ENCODE results near the gene NELFCD. TPM values are rescaled to one million over a fixed set of nuclear protein-coding genes. Genes with fewer than 3 reads are reported as not detected.

Gene NELFCD
- total RNA-seq, 4 donors from 2014 or later, result 37.8 to 44.3 (median 40.9) TPM

DNA sequence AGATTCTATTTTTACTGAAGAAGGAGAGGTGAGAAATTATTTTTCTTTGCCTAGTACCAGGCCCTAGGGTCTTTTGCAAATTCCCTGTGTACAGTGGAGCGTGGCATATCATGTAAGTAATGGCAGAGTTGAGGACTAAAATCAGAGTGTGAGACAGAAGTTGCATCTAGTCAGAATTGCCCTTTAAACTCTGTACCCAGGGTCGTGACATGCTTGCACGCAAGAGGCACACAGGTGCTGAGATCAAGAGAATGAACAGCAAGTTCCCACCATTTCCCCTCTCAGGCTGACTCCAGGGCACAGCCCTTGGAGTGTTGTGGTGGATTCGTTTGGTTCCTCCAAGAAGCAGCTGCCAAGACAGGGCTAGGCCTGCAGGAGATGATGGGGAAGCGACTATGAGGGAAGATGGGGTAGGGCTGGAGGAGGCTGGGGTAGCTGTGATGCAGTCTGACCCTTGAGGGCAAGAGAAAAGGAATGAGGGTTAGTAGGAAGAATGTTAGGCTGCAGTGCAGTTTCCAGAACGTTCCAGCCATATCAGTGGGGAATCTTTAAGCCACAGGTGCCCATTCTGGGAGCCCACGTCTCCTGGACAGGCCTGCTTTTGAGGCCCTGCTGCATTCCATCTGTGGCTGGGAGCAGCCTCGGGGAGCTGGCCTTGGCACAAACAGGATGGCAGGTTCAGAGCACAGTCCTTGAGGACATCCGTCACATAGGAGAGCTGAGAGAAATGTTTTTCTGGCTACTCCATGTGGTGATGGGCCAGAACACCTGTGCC lies 6.9 kb downstream of the NELFCD start:
- in situ Hi-C loops (cut with MboI; ENCODE audit: low sequenced_read_pairs in 4 of 4), result loop anchor here (10.0 to 25.0 kb wide), 3 partner anchors 47 to 103 kb away; partner anchors contain the start of gene ATP5F1E (in 2 of the 4)
- no peak for DNase-seq

DNA sequence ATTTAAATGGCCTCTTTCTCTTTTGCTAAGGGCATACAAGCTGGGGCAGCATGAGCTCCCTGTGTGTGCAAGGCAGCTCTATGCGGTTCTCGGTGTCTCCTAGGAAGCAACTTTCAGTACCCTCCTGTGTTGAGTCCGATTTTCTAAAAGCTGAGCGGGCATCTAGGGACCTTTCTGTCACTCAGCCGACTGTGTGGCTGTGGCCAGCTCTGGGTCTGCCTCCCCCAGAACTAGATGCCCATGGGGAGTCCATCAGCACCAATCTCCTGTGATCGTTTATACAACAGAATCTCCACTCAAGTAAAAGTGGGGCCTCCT lies 7.5 kb downstream of the NELFCD start:
- no peak overlapping the region for H3K27ac ChIP-seq
- H3K4me3 ChIP-seq, result no peak overlapping the region
- H3K36me3 ChIP-seq, result peaks cover 0 to 74% of the 10 kb centered on the region in 2 donors
- no peak for TF ChIP-seq POLR2A (IDR thresholded peaks at IDR 0.05)
- TF ChIP-seq, protein P1, sequence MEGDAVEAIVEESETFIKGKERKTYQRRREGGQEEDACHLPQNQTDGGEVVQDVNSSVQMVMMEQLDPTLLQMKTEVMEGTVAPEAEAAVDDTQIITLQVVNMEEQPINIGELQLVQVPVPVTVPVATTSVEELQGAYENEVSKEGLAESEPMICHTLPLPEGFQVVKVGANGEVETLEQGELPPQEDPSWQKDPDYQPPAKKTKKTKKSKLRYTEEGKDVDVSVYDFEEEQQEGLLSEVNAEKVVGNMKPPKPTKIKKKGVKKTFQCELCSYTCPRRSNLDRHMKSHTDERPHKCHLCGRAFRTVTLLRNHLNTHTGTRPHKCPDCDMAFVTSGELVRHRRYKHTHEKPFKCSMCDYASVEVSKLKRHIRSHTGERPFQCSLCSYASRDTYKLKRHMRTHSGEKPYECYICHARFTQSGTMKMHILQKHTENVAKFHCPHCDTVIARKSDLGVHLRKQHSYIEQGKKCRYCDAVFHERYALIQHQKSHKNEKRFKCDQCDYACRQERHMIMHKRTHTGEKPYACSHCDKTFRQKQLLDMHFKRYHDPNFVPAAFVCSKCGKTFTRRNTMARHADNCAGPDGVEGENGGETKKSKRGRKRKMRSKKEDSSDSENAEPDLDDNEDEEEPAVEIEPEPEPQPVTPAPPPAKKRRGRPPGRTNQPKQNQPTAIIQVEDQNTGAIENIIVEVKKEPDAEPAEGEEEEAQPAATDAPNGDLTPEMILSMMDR (IDR thresholded peaks at IDR 0.05 in 4 of 5, conservative IDR thresholded peaks at IDR 0.05 in 1 of 5), result no peak
- intact Hi-C loops (cut with DNase I; ENCODE audit: low total_unique reads) (loop anchor here (10.0 kb wide), 1 partner anchor 334 kb away; the partner anchor contains the start of gene STX16), in situ Hi-C loops (cut with MboI; ENCODE audit: low sequenced_read_pairs in 4 of 4) (loop anchor here (10.0 to 25.0 kb wide), 3 partner anchors 46 to 104 kb away; partner anchors contain the start of gene ATP5F1E (in 2 of the 4))
- DNase-seq, result no peak
- no peaks in the 10 kb centered on the region for H3K27me3 ChIP-seq
- H3K4me1 ChIP-seq, result peaks cover 19 to 31% of the 10 kb centered on the region in 2 donors
- H3K9me3 ChIP-seq, result no peaks in the 10 kb centered on the region
- no peak for ATAC-seq

More for the DNA sequence above, 6.9 kb downstream of the NELFCD start:
- TF ChIP-seq POLR2A (IDR thresholded peaks at IDR 0.05), result no peak
- TF ChIP-seq, protein P1 (IDR thresholded peaks at IDR 0.05 in 4 of 5, conservative IDR thresholded peaks at IDR 0.05 in 1 of 5), result no peak
- Histone ChIP-seq H3K27ac (no peak overlapping the region), H3K36me3 (peaks cover 0 to 69% of the 10 kb centered on the region in 2 donors), H3K4me3 (no peak overlapping the region), H3K27me3 (no peaks in the 10 kb centered on the region), H3K9me3 (no peaks in the 10 kb centered on the region), H3K4me1 (peaks cover 19 to 32% of the 10 kb centered on the region in 2 donors)
- no peak for ATAC-seq
- intact Hi-C loops (cut with DNase I; ENCODE audit: low total_unique reads), result loop anchor here (10.0 kb wide), 1 partner anchor 333 kb away; the partner anchor contains the start of gene STX16

DNA sequence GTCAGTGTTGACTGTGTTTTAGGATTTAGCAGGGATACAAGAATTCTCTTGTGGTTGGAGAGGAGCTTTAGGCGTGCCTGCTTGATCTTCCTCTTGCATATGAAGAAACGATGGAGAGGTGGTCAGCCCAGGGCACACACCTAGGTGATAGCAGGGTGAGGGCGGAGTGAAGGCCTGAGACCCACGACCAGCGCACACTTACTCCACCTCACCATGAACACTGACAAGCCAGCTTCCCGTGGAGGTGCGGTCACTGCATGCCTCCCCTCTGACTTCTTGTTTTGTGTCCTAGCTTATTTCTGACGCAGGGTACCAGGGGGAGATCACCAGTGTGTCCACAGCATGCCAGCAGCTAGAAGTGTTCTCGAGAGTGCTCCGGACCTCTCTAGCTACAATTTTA lies 8.1 kb downstream of the NELFCD start:
- Histone ChIP-seq H3K27me3 (no peaks in the 10 kb centered on the region), H3K36me3 (peaks cover 0 to 81% of the 10 kb centered on the region in 2 donors), H3K4me3 (no peak overlapping the region), H3K4me1 (peaks cover 12 to 24% of the 10 kb centered on the region in 2 donors), H3K9me3 (no peaks in the 10 kb centered on the region), H3K27ac (no peak overlapping the region)
- in situ Hi-C loops (cut with MboI; ENCODE audit: low sequenced_read_pairs in 4 of 4), result loop anchor here (10.0 to 25.0 kb wide), 3 partner anchors 46 to 104 kb away; partner anchors contain the start of gene ATP5F1E (in 2 of the 4)
- no peak for DNase-seq
- intact Hi-C loops (cut with DNase I; ENCODE audit: low total_unique reads), result loop anchor here (10.0 kb wide), 1 partner anchor 334 kb away; the partner anchor contains the start of gene STX16
- TF ChIP-seq, protein P1 (IDR thresholded peaks at IDR 0.05 in 4 of 5, conservative IDR thresholded peaks at IDR 0.05 in 1 of 5), result no peak
- TF ChIP-seq POLR2A (IDR thresholded peaks at IDR 0.05), result no peak
- ATAC-seq, result no peak

DNA sequence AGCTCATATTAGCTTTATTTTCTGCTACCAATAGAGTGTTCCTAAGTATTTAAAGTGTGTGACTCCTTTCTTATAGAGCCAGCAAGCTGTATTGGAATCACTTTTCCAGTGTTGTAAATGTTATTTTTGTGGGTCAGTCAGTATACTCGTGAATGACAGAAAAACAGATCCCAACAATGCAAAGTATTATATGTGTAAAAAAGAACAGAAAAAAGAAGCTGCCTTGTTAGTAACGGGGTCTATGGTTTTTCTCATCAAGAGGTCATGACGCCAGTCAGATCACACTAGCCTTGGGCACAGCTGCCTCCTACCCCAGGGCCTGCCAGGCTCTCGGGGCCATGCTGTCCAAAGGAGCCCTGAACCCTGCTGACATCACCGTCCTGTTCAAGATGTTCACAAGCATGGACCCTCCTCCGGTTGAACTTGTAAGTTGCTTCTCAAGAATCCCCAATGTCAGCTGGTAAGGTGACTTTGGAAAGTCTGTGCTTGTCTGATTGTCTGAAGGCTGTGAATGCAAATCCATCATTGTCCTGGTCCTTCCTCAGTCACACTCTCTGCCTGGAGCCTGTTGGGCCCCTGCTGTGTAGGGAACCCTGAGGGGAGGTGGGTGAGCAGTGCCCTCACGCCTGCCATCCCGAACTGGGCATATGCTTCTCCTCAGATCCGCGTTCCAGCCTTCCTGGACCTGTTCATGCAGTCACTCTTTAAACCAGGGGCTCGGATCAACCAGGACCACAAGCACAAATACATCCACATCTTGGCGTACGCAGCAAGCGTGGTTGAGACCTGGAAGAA lies 9.8 kb downstream of the NELFCD start:
- Histone ChIP-seq H3K4me3 (no peak overlapping the region), H3K27ac (no peak overlapping the region), H3K9me3 (no peaks in the 10 kb centered on the region), H3K4me1 (peaks cover 0 to 12% of the 10 kb centered on the region in 2 donors), H3K36me3 (peaks cover 0 to 98% of the 10 kb centered on the region in 2 donors), H3K27me3 (no peaks in the 10 kb centered on the region)
- TF ChIP-seq, protein P1 (IDR thresholded peaks at IDR 0.05 in 4 of 5, conservative IDR thresholded peaks at IDR 0.05 in 1 of 5), result no peak
- no peak for TF ChIP-seq POLR2A (IDR thresholded peaks at IDR 0.05)
- ATAC-seq (no peak), DNase-seq (no peak)
- intact Hi-C loops (cut with DNase I; ENCODE audit: low total_unique reads) (no loop called here), in situ Hi-C loops (cut with MboI; ENCODE audit: low sequenced_read_pairs in 4 of 4) (loop anchor here in 1 of 4 donors (25.0 kb wide), 1 partner anchor 104 kb away; no protein-coding TSS in a partner anchor)
